Measurements from ENCODE around the gene NINJ2. TPM values are rescaled to one million over a fixed set of nuclear protein-coding genes. Genes with fewer than 3 reads are reported as not detected.

The NINJ2 gene
- total and polyA plus RNA-seq, 2 donors = 11.5 to 11.8 TPM

GRCh38 chr12:664075-664778 lies 982 bp upstream of the NINJ2 start:
- Histone ChIP-seq H3K4me1 (ENCODE audit: control insufficient read depth in 2 of 2, insufficient read depth in 2 of 2, low read length in 2 of 2) (peaks cover 29 to 71% of the 10 kb centered on the region in 2 donors), H3K36me3 (ENCODE audit: control insufficient read depth in 2 of 2, insufficient read depth in 2 of 2, low read length in 1 of 2) (no peaks in the 10 kb centered on the region), H3K9me3 (ENCODE audit: control insufficient read depth in 2 of 2, insufficient read depth in 1 of 2, low read length in 1 of 2) (peaks cover 0 to 3% of the 10 kb centered on the region in 2 donors), H3K27ac (ENCODE audit: low read depth in 1 of 2, low read length in 1 of 2) (no peak overlapping the region), H3K27me3 (ENCODE audit: control insufficient read depth in 2 of 2, insufficient read depth in 1 of 2, low read length in 1 of 2) (no peaks in the 10 kb centered on the region), H3K4me3 (ENCODE audit: low read length in 2 of 2) (no peak overlapping the region)
- 90% methylated on average over 13 of the region's 13 CpGs for WGBS
- DNase-seq (ENCODE audit: low read depth in 6 of 9, low spot score in 9 of 9) = no peak

- H3K4me3 ChIP-seq (ENCODE audit: low read length in 2 of 2) = peak overlapping the region; percentile 5 to 36
These were observed 516 bp downstream of the NINJ2 start for GRCh38 chr12:662566-663292.

GRCh38 chr12:661720-662486 lies 1.3 kb downstream of the NINJ2 start:
- Histone ChIP-seq H3K4me1 (ENCODE audit: control insufficient read depth in 2 of 2, insufficient read depth in 2 of 2, low read length in 2 of 2) (peaks cover 26 to 57% of the 10 kb centered on the region in 2 donors), H3K4me3 (ENCODE audit: low read length in 2 of 2) (no peak overlapping the region), H3K27me3 (ENCODE audit: control insufficient read depth in 2 of 2, insufficient read depth in 1 of 2, low read length in 1 of 2) (no peaks in the 10 kb centered on the region), H3K36me3 (ENCODE audit: control insufficient read depth in 2 of 2, insufficient read depth in 2 of 2, low read length in 1 of 2) (no peaks in the 10 kb centered on the region), H3K27ac (ENCODE audit: low read depth in 1 of 2, low read length in 1 of 2) (no peak overlapping the region), H3K9me3 (ENCODE audit: control insufficient read depth in 2 of 2, insufficient read depth in 1 of 2, low read length in 1 of 2) (peaks cover 0 to 5% of the 10 kb centered on the region in 2 donors)
- DNase-seq (ENCODE audit: low read depth in 6 of 9, low spot score in 9 of 9) = no peak
- 96% methylated on average over 11 of the region's 11 CpGs for WGBS

More at GRCh38 chr12:662566-663292, 516 bp downstream of the NINJ2 start:
- peak overlapping the region in 1 of 2 donors; percentile 33 for H3K27ac ChIP-seq (ENCODE audit: low read depth in 1 of 2, low read length in 1 of 2)
- H3K9me3 ChIP-seq (ENCODE audit: control insufficient read depth in 2 of 2, insufficient read depth in 1 of 2, low read length in 1 of 2) = peaks cover 0 to 5% of the 10 kb centered on the region in 2 donors
- DNase-seq (ENCODE audit: low read depth in 6 of 9, low spot score in 9 of 9) = no peak
- no peaks in the 10 kb centered on the region for H3K36me3 ChIP-seq (ENCODE audit: control insufficient read depth in 2 of 2, insufficient read depth in 2 of 2, low read length in 1 of 2)
- 37% methylated on average over 8 of the region's 8 CpGs for WGBS
- H3K27me3 ChIP-seq (ENCODE audit: control insufficient read depth in 2 of 2, insufficient read depth in 1 of 2, low read length in 1 of 2) = no peaks in the 10 kb centered on the region
- peaks cover 29 to 65% of the 10 kb centered on the region in 2 donors for H3K4me1 ChIP-seq (ENCODE audit: control insufficient read depth in 2 of 2, insufficient read depth in 2 of 2, low read length in 2 of 2)

GRCh38 chr12:659090-659683 lies 4.1 kb downstream of the NINJ2 start:
- H3K36me3 ChIP-seq (ENCODE audit: control insufficient read depth in 2 of 2, insufficient read depth in 2 of 2, low read length in 1 of 2) = no peaks in the 10 kb centered on the region
- no peak overlapping the region for H3K4me3 ChIP-seq (ENCODE audit: low read length in 2 of 2)
- H3K4me1 ChIP-seq (ENCODE audit: control insufficient read depth in 2 of 2, insufficient read depth in 2 of 2, low read length in 2 of 2) = peaks cover 25 to 34% of the 10 kb centered on the region in 2 donors
- DNase-seq (ENCODE audit: low read depth in 6 of 9, low spot score in 9 of 9) = no peak
- H3K27ac ChIP-seq (ENCODE audit: low read depth in 1 of 2, low read length in 1 of 2) = no peak overlapping the region
- H3K27me3 ChIP-seq (ENCODE audit: control insufficient read depth in 2 of 2, insufficient read depth in 1 of 2, low read length in 1 of 2) = no peaks in the 10 kb centered on the region
- WGBS = 75% methylated on average over 5 of the region's 5 CpGs
- peaks cover 0 to 5% of the 10 kb centered on the region in 2 donors for H3K9me3 ChIP-seq (ENCODE audit: control insufficient read depth in 2 of 2, insufficient read depth in 1 of 2, low read length in 1 of 2)

GRCh38 chr12:650983-651382 lies 12.3 kb downstream of the NINJ2 start:
- DNase-seq (ENCODE audit: low read depth in 6 of 9, low spot score in 9 of 9) = no peak
- Histone ChIP-seq H3K4me3 (ENCODE audit: low read length in 2 of 2) (no peak overlapping the region), H3K27me3 (ENCODE audit: control insufficient read depth in 2 of 2, insufficient read depth in 1 of 2, low read length in 1 of 2) (no peaks in the 10 kb centered on the region), H3K9me3 (ENCODE audit: control insufficient read depth in 2 of 2, insufficient read depth in 1 of 2, low read length in 1 of 2) (no peaks in the 10 kb centered on the region), H3K36me3 (ENCODE audit: control insufficient read depth in 2 of 2, insufficient read depth in 2 of 2, low read length in 1 of 2) (no peaks in the 10 kb centered on the region), H3K27ac (ENCODE audit: low read depth in 1 of 2, low read length in 1 of 2) (peak overlapping the region in 1 of 2 donors; percentile 15), H3K4me1 (ENCODE audit: control insufficient read depth in 2 of 2, insufficient read depth in 2 of 2, low read length in 2 of 2) (peaks cover 0 to 23% of the 10 kb centered on the region in 2 donors)
- WGBS = 95% methylated on average over 3 of the region's 3 CpGs

- Histone ChIP-seq H3K27me3 (ENCODE audit: control insufficient read depth in 2 of 2, insufficient read depth in 1 of 2, low read length in 1 of 2) (no peaks in the 10 kb centered on the region), H3K9me3 (ENCODE audit: control insufficient read depth in 2 of 2, insufficient read depth in 1 of 2, low read length in 1 of 2) (no peaks in the 10 kb centered on the region), H3K4me1 (ENCODE audit: control insufficient read depth in 2 of 2, insufficient read depth in 2 of 2, low read length in 2 of 2) (peaks cover 4 to 39% of the 10 kb centered on the region in 2 donors), H3K27ac (ENCODE audit: low read depth in 1 of 2, low read length in 1 of 2) (no peak overlapping the region), H3K36me3 (ENCODE audit: control insufficient read depth in 2 of 2, insufficient read depth in 2 of 2, low read length in 1 of 2) (no peaks in the 10 kb centered on the region), H3K4me3 (ENCODE audit: low read length in 2 of 2) (no peak overlapping the region)
- 81% methylated on average over 7 of the region's 7 CpGs for WGBS
- DNase-seq (ENCODE audit: low read depth in 6 of 9, low spot score in 9 of 9) = no peak
These were observed 15.7 kb downstream of the NINJ2 start for GRCh38 chr12:647385-648085.

GRCh38 chr12:646442-647384 lies 16.5 kb downstream of the NINJ2 start:
- no peak for DNase-seq (ENCODE audit: low read depth in 6 of 9, low spot score in 9 of 9)
- Histone ChIP-seq H3K27ac (ENCODE audit: low read depth in 1 of 2, low read length in 1 of 2) (peak overlapping the region in 1 of 2 donors; percentile 47), H3K27me3 (ENCODE audit: control insufficient read depth in 2 of 2, insufficient read depth in 1 of 2, low read length in 1 of 2) (no peaks in the 10 kb centered on the region), H3K36me3 (ENCODE audit: control insufficient read depth in 2 of 2, insufficient read depth in 2 of 2, low read length in 1 of 2) (no peaks in the 10 kb centered on the region), H3K4me1 (ENCODE audit: control insufficient read depth in 2 of 2, insufficient read depth in 2 of 2, low read length in 2 of 2) (peaks cover 7 to 47% of the 10 kb centered on the region in 2 donors), H3K9me3 (ENCODE audit: control insufficient read depth in 2 of 2, insufficient read depth in 1 of 2, low read length in 1 of 2) (peaks cover 0 to 3% of the 10 kb centered on the region in 2 donors), H3K4me3 (ENCODE audit: low read length in 2 of 2) (no peak overlapping the region)
- WGBS = 92% methylated on average over 14 of the region's 14 CpGs
